ENCODE measurements around the gene DCTN3.

DCTN3 gene

DNA sequence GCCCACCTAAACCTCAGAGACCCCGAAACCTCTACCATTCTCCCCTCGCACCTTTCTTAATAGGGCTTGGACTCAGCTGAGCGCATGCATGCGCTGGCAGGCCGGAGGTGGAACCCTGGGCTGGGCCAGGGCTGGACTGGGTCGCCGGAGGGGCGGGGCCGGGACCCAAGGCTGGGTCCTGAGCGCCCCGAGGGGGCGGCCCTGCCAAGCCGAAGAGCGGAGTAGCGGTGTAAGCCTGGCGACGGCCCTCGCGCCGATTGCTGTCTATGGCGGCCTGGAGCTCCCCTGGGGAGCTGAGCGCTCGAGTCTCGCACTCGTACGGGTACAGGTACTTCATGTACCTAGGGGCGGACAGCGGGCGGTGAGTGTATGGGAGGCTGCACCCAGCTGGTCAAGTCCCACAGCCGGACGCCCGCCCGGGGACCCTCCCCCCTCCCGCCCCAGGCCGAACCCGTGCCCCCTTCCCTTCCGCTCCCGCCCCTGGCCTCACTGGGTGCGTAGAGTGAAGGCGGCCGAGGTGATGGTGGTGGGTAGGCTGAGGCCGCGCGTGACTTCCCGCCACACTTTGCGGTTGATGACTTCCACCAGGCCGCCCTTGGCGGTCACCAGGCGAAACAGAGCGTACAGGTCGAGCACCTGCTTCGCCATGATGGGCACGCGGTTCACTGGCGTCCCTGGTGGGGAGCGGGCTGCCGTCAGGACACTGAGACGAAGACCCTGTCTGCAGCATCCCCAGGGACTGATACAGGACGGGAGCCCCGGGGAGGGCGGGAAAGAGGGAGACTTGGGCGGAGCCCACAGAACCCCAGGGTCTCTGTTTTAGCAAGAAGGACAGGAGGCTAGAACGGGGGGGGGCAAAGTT lies 3.3 kb upstream of the DCTN3 start:
- DNase-seq (ENCODE audit: low spot score) = no peak

DNA sequence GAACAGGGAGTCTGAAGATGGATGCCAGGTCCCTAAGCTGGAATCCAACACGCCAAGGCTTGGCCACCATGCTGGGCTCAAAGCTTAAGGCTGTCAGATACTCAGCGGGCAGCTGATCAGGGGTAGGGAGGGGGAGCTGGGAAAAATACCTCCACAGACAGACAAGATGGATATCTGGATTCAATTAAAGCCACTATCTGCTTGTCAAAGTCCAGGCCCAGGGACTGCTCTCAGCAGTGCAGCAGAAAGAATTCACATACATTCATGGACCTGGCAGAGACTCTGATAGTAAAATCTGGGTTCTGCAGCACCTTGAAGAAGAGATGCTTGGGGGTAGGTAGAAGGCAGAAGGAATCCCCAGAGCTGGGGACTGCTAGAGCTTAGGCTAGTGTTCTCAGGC lies 5.2 kb downstream of the DCTN3 start:
- DNase-seq (ENCODE audit: low spot score) = no peak

DNA sequence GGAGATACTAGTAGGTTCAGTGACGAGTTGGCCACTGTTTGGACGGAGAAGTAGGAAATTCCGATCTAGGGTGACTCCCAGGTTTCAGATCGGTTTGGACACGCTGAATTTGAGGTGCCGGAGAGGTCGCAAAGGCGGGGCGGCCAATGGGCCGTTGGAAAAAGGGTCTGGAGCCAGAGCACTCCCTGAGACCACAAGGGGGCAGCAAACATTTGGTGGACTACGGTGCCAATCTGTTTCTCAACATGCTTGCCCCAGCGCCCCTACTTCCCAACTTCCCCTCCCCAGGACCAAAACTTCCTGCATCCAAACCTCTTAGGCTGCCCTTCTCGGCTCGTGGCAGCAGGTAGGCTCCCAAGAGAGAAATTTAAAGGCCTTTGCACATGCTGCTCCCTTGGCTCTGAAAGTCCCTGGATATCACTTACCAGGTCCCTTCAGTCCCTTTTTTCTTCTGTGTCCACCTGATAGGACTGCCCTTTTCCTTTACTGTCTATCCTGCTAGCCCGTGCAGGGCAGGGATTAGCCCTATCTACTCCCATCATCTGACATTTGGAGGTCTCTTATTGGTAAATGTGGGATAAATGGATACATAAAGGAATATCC lies 7.4 kb downstream of the DCTN3 start:
- no peak for DNase-seq (ENCODE audit: low spot score)

DNA sequence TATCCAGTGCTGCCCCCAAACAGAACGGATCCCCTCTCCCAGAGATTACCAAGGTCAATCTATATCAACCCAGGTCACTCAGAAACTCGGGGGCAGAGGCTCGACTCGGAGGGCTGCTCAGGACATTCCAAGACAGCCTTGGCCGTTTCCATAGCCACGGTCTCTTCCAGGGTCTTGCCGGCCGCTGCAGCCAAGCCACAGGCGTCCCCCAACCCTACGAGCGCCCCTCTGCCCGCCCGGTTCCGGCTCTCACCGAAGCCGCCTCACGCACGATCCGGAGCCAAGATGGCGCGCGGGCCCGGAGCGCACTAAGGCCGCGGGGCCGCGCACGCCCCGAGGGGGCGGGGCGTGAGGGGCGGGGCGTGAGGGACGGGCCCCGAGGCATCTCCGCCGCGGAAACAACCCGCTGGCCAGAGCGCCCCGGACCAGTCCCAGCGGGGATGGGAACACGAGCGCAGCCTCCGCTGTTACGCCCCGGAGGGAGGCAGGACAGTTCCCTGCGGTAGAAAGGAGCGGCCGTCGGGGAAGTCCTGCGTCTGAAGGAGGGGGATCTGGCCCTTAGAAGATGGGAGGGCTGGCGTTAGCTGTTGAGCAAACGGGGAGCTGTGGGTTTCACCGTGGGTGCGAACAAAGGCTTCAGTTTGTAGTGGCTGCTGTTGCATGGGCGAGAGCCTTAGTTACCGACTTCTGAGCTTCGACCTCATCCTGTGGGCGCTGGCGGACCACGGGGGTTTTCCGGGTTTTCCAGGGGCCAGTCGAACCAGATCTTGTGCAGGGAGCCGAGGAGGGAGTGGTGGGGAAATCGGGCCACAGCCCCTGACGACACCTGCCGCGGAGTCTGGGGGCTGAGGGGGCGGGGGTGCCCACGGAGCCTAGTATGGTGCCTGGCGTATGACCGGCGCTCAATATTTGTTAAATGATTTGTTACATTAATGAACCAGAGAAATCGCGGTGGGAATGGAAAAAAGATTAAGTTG lies 8.2 kb downstream of the DCTN3 start, which contains the start of gene RPP25L:
TSS of gene RPP25L (minus strand) at position 287 of the 977 bp plus-strand sequence. CDS start 801 bp downstream, outside the sequence.
- DNase-seq (ENCODE audit: low spot score) = peak; percentile 82

DNA sequence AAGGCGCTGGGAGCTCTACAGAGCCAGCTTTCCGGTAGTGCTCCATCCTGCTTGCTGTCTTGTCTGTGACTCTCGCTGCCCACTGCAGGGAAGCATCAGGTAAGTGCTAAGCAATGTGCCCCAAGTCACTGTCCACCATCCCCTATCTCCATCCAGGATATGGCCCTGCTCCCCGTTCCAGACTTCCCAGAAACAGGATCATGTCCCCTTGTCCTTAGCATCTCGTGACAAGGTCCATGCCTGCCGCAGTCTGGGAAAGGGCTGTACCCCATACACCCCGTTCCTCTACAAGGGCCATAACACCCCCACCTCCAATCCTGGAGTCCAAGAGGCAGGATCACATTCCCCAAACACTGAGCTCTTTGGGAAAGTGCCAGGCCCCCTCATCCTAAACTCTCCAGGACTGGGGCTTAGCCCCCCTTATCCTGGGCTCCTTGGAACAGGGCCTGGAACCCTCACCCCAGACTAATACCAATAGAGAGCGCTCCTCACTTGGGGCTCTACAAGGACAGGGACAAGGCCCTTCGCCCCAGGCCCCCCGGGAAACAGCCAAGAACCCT lies 9.0 kb downstream of the DCTN3 start:
- DNase-seq (ENCODE audit: low spot score) = no peak

DNA sequence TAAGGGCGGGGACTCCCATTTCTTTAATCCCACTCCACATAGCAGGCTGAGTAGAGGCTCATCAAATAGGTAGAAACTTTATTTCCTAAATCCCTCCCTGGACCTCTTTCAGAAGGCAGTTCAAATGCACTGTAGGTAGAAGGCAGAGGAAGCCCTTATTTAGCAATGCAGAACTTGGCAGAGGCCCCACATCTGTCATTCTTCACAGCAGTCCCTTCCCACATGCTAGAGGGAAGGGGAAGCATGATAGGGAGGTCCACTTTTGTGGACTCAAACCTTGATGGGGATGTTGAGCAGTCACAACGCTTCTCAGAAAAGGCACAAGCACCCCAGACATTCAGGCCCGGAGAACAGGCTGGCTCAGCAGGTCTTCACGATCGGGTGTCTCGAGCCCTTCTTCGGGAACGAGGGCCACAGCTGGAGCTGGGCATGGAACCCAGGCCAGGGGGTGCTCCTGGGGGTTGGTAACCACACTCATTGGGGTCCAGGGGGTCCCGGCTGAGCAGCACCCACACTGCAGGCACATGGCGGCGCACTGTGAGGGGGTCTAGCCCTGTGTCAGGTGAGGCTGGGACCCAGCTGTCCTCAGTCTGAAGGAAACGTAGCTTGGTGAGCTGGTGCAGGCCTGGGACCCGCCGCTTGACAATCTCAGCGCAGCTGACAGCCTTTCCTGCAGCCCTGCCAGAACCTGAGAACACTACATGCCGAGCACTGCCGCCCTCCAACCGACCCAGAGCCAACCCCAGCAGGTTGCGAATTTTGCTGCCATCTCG lies 9.7 kb downstream of the DCTN3 start:
- no peak for DNase-seq (ENCODE audit: low spot score)

DNA sequence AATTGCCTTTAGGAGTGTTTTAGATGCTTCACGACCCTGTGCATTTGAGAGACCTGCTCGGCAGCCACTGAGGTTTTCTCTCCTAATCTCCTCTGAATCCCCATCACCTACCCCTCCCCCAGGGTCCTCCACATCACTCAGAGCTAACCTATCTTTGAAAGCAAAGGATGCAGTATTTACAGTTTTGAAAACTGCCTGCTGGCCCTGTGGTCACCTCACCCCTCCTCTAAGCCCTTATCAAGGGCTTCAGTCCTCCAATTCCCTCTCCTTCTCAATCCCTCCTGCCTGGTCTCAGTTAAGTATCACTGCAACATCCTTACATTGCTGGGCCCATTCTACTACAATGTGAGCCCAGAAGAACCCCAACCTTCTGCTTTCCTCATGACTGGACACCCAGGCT lies 13.0 kb downstream of the DCTN3 start:
- DNase-seq (ENCODE audit: low spot score) = no peak

DNA sequence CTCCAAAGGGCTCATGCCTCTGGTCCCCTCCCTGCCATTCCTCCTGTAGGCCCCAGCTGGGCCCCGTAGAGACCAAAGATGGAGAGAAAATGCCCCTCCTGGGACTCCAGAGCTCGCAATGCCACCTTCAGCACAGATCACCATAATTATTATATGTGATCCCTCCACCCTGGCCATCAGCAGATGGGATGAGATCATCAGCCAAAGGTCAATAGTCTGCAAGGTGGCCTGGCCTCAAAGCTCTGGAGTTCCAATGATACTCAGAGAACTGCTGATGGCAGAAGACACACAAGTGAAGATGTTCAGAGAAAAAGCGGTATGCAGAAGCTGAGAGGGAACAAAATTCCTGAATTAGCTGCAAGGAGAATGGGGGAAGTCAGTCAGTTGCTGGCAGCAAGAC lies 13.4 kb downstream of the DCTN3 start:
- DNase-seq (ENCODE audit: low spot score) = no peak

DNA sequence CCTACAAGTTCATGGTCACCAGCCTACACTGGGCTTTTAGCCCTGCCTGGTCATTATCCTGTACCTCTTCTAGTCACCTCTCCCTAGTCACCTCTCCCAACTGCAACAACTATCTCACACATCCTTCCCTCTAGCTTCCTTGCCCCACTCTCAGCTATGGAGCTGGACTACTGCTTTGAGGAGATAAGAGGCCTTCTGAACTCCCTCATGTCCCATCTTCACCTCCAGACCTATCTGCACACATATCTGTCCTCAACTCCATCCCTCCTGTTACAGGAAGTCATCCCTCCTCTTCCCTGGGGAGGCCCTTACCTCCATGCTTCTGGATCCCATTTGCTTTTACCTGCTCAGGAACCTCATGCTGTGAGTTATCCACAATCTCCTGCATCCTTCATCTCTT lies 14.1 kb downstream of the DCTN3 start:
- DNase-seq (ENCODE audit: low spot score) = no peak

DNA sequence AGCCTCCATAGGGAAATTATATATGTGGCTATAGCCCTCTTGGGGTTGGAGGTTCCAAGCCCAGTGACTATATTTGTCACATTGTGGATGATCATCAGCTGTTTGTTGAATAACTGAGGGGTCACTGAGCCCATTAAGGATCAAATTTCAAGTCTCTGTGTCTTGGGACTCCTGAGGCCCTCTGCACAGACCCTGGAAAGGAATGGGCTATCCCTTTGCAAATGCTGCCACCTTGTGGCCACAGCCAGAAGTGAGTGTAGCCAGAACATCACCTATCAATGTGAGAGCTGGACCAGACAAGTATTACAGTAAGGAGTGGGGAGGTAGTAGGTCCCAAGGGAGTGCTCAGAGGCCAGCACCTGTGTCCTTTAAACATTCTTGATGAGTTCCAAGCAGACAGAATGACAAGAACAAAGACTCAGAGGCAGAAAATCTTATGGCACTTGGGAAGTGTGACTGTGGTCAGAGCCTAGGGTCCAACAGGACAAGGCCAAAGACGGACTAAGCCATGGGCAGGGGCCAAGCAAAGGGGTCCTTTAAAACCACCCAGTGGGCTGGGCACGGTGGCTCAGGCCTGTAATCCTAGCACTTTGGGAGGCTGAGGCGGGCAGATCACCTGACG lies 16.6 kb downstream of the DCTN3 start:
- peak; percentile 73 for DNase-seq (ENCODE audit: low spot score)

DNA sequence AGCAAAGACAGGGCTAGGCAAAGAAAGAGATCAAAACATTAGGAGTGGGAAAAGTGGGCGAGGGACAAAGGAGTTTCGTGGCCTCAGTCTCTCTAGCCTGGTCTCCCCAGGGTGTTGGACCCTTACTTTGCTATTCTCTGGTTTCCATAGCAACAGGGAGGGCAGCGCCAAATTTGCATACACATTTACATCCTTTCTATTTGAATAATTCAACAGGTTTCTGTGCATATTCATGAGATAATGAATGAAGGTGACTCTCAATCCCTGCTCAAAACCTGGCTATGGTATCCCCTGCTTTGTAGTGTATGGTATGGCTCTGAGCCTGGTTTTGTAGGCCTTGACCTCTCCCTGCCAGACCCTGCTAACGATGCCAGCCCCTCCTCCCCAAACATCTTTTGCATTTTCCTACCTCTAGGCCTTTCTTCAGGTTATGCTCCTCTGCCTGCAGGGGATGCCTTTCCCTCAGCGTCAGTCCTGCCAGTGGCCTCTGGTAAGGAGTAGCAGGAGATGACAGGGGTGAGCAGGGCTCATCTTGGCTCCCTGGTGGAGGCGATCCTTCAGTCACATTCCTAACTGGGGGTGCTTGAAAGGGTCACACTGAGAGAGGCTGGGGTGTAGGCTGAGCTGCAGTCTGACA lies 18.2 kb downstream of the DCTN3 start:
- no peak for DNase-seq (ENCODE audit: low spot score)

DNA sequence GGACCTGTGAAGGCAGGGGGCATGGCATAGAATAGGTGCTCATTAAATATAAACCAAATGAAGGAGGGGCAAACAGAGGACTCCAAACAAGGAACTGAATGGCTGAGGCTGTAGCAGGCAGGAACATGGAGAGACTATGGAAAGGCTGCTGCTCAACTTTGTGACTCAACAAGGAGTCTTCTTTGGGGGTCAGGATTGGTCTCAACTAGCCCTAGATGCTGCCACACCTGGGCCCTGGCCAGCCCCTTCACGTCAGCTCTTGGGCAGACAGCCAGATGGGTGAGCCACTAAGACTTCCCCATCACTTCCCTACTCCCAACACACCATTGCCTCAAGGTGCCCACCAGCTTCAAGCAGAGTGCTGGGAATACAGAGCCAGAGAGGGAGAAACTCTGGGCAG lies 19.4 kb downstream of the DCTN3 start:
- no peak for DNase-seq (ENCODE audit: low spot score)

DNA sequence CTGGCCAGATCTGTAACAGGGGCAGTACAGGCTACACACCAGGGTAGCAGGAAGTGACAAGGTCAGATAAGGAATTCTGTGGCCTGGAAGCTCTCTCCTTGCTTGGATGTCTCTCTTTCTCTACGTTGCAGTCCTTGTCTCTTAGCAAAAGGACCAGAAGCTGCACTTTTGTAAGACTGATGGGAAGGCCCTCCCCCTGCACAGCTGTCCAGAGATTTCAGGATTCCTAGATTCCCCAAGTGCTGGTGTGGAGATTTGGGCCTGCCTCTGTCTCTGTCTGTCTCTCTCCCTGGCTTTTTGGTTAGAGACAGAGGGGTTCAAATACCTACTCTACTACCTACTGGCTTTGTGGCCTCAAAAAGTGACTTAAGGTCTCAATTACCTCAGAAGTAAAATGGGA lies 20.7 kb downstream of the DCTN3 start:
- no peak for DNase-seq (ENCODE audit: low spot score)

DNA sequence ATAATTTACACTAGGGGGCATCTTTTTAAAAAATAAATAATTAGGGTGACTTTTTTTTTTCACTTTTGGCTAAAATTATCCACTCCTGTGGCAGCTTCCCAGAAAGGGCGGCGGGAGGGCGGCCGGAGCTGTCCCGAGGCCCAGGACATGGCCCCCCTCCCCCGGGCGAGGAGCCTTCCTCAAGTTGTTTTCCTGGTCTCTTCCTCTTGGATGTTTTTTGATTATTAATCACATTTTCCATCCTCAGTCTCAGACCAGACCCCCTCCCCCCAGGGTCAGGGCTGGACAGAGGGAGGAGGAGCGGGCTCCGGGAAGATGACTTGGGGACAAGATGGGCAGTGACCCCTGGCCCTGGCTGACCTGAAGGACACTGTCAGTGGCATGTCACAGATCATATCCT lies 26.1 kb downstream of the DCTN3 start:
- no peak for DNase-seq (ENCODE audit: low spot score)

DNA sequence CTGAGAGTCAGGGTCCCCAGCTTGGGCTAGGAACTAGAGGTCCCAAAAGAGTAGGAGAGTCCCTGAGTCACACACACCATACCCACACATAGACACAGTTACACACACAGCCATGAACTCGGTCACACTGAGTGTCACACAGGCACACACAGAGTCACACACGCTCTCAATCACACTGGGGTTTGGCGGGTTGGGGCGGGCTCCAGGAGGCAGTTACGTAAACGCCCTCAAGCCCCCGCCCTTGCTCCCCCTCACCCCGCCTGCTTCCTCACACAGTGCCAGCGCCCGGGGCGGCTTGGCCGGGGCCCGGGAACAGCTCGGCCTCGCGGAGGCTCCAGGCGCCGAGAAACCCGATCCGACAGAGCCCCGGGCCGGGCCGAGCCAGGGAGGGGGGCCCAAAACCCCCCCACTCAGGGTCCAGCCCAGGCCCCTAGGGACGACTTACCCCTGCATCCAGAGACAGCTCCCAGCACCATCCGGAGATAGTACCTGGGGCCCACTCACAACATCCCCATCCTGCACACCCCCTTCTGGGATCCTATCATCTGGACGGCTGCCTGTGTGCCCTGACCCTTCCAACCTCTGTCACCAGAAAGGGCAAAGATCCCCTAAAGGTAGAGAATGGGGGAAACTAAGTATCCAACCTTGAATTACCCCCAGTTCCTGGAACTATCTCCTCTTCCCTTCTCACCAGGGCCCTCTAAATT lies 27.2 kb downstream of the DCTN3 start:
- DNase-seq (ENCODE audit: low spot score) = no peak

DNA sequence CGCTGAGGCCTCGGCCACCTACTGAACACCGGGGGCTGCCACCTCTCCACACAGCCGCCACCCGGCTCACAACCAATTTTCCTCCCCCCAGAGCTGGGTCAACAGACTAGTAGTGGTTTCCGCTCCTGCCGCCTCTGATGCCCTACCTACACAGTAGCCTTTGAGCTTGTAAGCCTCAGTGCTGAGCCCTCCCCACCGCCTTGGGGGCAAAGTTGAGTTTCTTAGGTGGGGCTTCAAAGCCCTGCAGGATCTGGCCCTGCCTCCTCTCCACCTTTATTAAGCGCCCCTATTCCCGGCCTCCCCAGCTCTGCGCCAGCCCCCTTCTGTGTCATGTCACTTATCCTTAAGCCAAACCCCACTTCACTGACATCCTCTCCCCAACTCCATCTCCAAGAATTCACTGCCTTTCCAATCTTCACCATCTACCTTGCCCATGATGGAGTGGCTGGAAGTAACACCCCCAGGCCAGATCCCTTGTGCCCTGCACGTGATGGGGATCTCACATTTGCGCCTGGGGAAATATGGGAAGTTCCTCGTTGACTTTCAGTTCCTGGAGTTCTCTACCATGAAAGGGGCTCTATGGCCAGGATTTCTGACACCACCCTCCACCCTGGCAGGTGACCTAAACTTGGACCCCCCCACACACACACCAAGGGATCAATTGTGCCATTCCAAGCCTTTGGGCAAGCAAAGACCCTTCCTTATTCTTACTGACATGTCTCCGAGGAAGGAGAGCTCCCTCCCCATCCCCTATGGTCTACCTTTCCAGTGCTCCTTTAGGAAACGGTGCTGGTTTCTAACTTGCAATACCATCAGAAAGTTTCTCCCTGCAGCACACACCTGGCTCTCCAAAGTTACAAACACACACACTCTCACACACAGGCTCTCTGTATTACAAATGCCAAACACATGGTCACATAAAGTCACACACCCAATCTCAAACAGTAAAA lies 28.1 kb downstream of the DCTN3 start:
- no peak for DNase-seq (ENCODE audit: low spot score)

DNA sequence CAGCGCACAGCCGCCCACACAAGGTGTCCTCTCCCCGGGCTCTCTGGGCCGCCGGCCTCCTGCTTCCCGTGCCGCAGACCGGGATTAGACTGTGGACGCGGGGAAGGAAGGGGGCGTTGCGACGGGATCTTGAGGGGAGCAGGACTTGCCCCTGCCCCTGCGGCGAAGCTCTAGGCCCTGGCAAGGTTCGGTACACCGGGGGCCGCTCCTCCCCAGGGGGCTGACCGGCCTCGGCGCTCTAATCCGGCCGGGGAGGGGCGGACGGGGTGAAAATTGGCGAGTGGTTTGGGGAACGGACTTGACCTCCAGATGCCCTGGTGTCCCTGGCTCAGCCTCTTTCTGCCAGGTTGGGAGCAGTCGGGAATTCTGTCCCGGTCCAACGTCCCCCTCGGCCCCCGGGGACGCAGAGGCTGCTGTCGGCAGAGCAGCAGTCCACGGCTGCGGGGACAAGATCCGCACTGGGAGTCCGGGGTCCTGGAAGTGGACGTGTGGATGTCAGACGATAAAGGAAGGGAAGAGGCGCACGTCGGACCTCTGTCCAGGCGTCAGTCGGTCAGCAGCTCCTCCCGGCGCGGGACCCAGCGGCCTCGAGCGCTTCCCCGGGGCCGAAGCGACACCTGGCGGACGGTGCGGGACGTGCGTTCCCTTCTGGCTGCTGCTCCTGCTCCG lies 28.9 kb downstream of the DCTN3 start:
- DNase-seq (ENCODE audit: low spot score) = peak; percentile 93

Measured in HuH-7.5 (cell line).